ENCODE data around the gene MLIP.
"Not testable (repeated sequence)": the region's sequence is repeated elsewhere in the genome, so short reads cannot be mapped to it uniquely, and the experiment has no call there.

MLIP gene

GRCh38 chr6:54156650-54157250, 45.5 kb downstream of the MLIP start:
- DNase-seq: no peak

GRCh38 chr6:54157405-54157804, 46.2 kb downstream of the MLIP start:
- no peak for DNase-seq

- no peak for DNase-seq
Observed at GRCh38 chr6:54173089-54173488, 61.8 kb downstream of the MLIP start.

GRCh38 chr6:54179152-54179551, 67.9 kb downstream of the MLIP start:
- DNase-seq: no peak

GRCh38 chr6:54183616-54184015, 72.4 kb downstream of the MLIP start:
- no peak for DNase-seq

- DNase-seq: no peak
Observed at GRCh38 chr6:54185885-54186284, 74.6 kb downstream of the MLIP start.

GRCh38 chr6:54188846-54189245, 77.6 kb downstream of the MLIP start:
- DNase-seq: no peak

GRCh38 chr6:54191461-54191860, 80.2 kb downstream of the MLIP start:
- no peak for DNase-seq

- DNase-seq: no peak
Observed at GRCh38 chr6:54192993-54193392, 81.8 kb downstream of the MLIP start.

GRCh38 chr6:54193560-54193959, 82.3 kb downstream of the MLIP start:
- no peak for DNase-seq

- no peak for DNase-seq
Observed at GRCh38 chr6:54194067-54194466, 82.8 kb downstream of the MLIP start.

GRCh38 chr6:54195637-54196036, 84.4 kb downstream of the MLIP start:
- DNase-seq: no peak

GRCh38 chr6:54196905-54197304, 85.7 kb downstream of the MLIP start:
- no peak for DNase-seq

GRCh38 chr6:54198134-54198533, 86.9 kb downstream of the MLIP start:
- DNase-seq: no peak

- not testable (repeated sequence) for DNase-seq
Observed at GRCh38 chr6:54203474-54204035, 92.3 kb downstream of the MLIP start.

GRCh38 chr6:54204921-54205591, 93.8 kb downstream of the MLIP start:
- DNase-seq: no peak

GRCh38 chr6:54206510-54206909, 95.3 kb downstream of the MLIP start:
- DNase-seq: no peak

GRCh38 chr6:54209983-54210382, 98.7 kb downstream of the MLIP start:
- not testable (repeated sequence) for DNase-seq

- DNase-seq: no peak
Observed at GRCh38 chr6:54214286-54214685, 103.0 kb downstream of the MLIP start.

- DNase-seq: no peak
Observed at GRCh38 chr6:54216336-54216735, 105.1 kb downstream of the MLIP start.

GRCh38 chr6:54217018-54217417, 105.8 kb downstream of the MLIP start:
- DNase-seq: no peak

GRCh38 chr6:54222217-54222616, 111.0 kb downstream of the MLIP start:
- no peak for DNase-seq

GRCh38 chr6:54232703-54233102, 121.5 kb downstream of the MLIP start:
- no peak for DNase-seq

- no peak for DNase-seq
Observed at GRCh38 chr6:54234539-54234938, 123.3 kb downstream of the MLIP start.

- DNase-seq: no peak
Observed at GRCh38 chr6:54236984-54237383, 125.7 kb downstream of the MLIP start.

Data from stimulated activated naive CD4-positive, alpha-beta T cell treated with Interleukin-2 at 50 U/mL for 16 hours (primary cell).